HCT116 (cell line): ENCODE data around the gene EIF2AK3. TPM values are rescaled to one million over a fixed set of nuclear protein-coding genes. Genes with fewer than 3 reads are reported as not detected.

Experiments used
- ATAC-seq: fragments of 200-7000 bp; cut with Tn5 transposase; 2 replicates; pipeline ENCODE4 v1.9.1; 2020; ENCODE audit warnings: mild to moderate bottlenecking, moderate library complexity
- BruUV-seq: library from RNA; stranded (reverse); fragments of 400-500 nt; replicated peaks from 2 replicates; lab custom pipeline; 2021; lab: Mats Ljungman, UMichigan
- CTCF ChIA-PET: fragments of 300-600 bp; sonication (Branson Sonifier 250); formaldehyde crosslinking; loops from one replicate; lab custom pipeline; 2021; ENCODE audit warnings: antibody characterized with exemption; lab: Charles Lee
- POLR2A ChIA-PET: fragments of 300-600, 350-600 bp; sonication (Branson Sonifier 250); formaldehyde crosslinking; loops from one replicate; lab custom pipeline; 2021; ENCODE audit warnings: antibody characterized with exemption; lab: Charles Lee
- RAD21 ChIA-PET, 2 experiments: fragments of 300-600 bp; sonication (Branson Sonifier 250); formaldehyde crosslinking; loops; one replicate each; lab custom pipeline; 2023; ENCODE audit warnings: low total read pairs in 2 of 2; ENCODE audit not compliant: uncharacterized antibody in 2 of 2, unreplicated experiment in 2 of 2, low non-redundant PET in 1 of 2; lab: Charles Lee
- DNase-seq: peaks from one replicate; pipeline ENCODE4 v3.0.0-alpha.2; 2010; ENCODE audit warnings: low read depth, low spot score
- H2AFZ ChIP-seq: fragments of 200-600 bp; shearing (Covaris generic), sonication (generic); 2 replicates; pipeline ENCODE4 v1.6.1; 2017; ENCODE audit warnings: low read depth, mixed run types, mixed read lengths, antibody characterized with exemption, low read length; ENCODE audit not compliant: poor library complexity, severe bottlenecking
- H3K27ac ChIP-seq: 2 replicates; pipeline ENCODE4 v1.5.1; 2012; ENCODE audit warnings: low read depth, low read length
- H3K27me3 ChIP-seq: fragments of 200-600 bp; sonication (generic); 2 replicates; pipeline ENCODE4 v1.6.1; 2016; ENCODE audit warnings: mixed run types, low read length, mixed read lengths; ENCODE audit not compliant: insufficient read depth
- H3K36me3 ChIP-seq, 2 experiments: fragments of 200-500 bp in 1 of 2; fragments of 200-600 bp in 1 of 2; sonication (Bioruptor generic) in 1 of 2; sonication (generic) in 1 of 2; 2 replicates each; pipeline versions ENCODE4 v1.5.1 to v1.6.1; 2014 to 2016; ENCODE audit warnings: low read length in 2 of 2, inconsistent platforms in 1 of 2, mixed read lengths in 1 of 2, mixed run types in 1 of 2; ENCODE audit not compliant: insufficient read depth in 2 of 2, control insufficient read depth in 1 of 2
- H3K4me1 ChIP-seq, 2 experiments: fragments of 200-600 bp in 1 of 2; sonication (generic) in 1 of 2; 2 replicates each; pipeline versions ENCODE4 v1.5.1 to v1.6.1; 2012 to 2017; ENCODE audit warnings: low read length in 2 of 2, inconsistent platforms in 1 of 2, mild to moderate bottlenecking in 1 of 2, mixed read lengths in 1 of 2, mixed run types in 1 of 2, moderate library complexity in 1 of 2; ENCODE audit not compliant: insufficient read depth in 2 of 2, control insufficient read depth in 1 of 2
- H3K4me2 ChIP-seq: fragments of 200-600 bp; sonication (generic); 2 replicates; pipeline ENCODE4 v1.6.1; 2017; ENCODE audit warnings: mixed run types, low read length, mixed read lengths
- H3K4me3 ChIP-seq, 2 experiments: fragments of 200-600 bp in 1 of 2; sonication (generic) in 1 of 2; replicated peaks in 1 of 2; 2 replicates each; pipeline ENCODE4 v1.5.1; 2011 to 2016; ENCODE audit warnings: low read length in 2 of 2, control low read depth in 1 of 2, low read depth in 1 of 2, mild to moderate bottlenecking in 1 of 2, mixed read lengths in 1 of 2, mixed run types in 1 of 2
- H3K79me2 ChIP-seq: fragments of 200-600 bp; sonication (generic); 2 replicates; pipeline ENCODE4 v1.6.1; 2017; ENCODE audit warnings: mild to moderate bottlenecking, mixed run types, low read length, moderate library complexity, mixed read lengths; ENCODE audit not compliant: insufficient read depth
- H3K9ac ChIP-seq: fragments of 200-600 bp; sonication (generic); 2 replicates; pipeline ENCODE4 v1.6.1; 2016; ENCODE audit warnings: low read length, mixed read lengths
- H3K9me2 ChIP-seq: fragments of 200-600 bp; sonication (generic), shearing (Covaris generic); 2 replicates; pipeline ENCODE4 v1.6.1; 2017; ENCODE audit warnings: mixed run types, mild to moderate bottlenecking, moderate library complexity; ENCODE audit not compliant: insufficient read depth
- H3K9me3 ChIP-seq, 2 experiments: fragments of 200-500 bp in 1 of 2; fragments of 200-600 bp in 1 of 2; sonication (Bioruptor generic) in 1 of 2; sonication (generic) in 1 of 2; 2 replicates each; pipeline ENCODE4 v1.6.1; 2014 to 2017; ENCODE audit warnings: low read length in 2 of 2, mixed read lengths in 2 of 2, inconsistent platforms in 1 of 2, low read depth in 1 of 2, mild to moderate bottlenecking in 1 of 2, mixed run types in 1 of 2, moderate library complexity in 1 of 2; ENCODE audit not compliant: control insufficient read depth in 1 of 2, insufficient read depth in 1 of 2
- H4K20me1 ChIP-seq: fragments of 200-600 bp; sonication (generic), shearing (Covaris generic); 2 replicates; pipeline ENCODE4 v1.6.1; 2017; ENCODE audit warnings: mixed run types, mild to moderate bottlenecking, moderate library complexity; ENCODE audit not compliant: insufficient read depth
- CEBPB ChIP-seq: IDR thresholded peaks from 2 replicates; pipeline ENCODE4 v1.6.1; 2012; ENCODE audit warnings: low read depth
- EGR1 ChIP-seq: IDR thresholded peaks from 2 replicates; pipeline ENCODE4 v1.6.1; 2012; ENCODE audit warnings: low read depth
- EZH2 ChIP-seq: fragments of 200-600 bp; sonication (generic); IDR thresholded peaks from 2 replicates; pipeline ENCODE4 v1.6.1; 2017; ENCODE audit warnings: antibody characterized with exemption, mixed run types
- EZH2phosphoT487 ChIP-seq: fragments of 200-600 bp; IDR thresholded peaks from 2 replicates; pipeline ENCODE4 v1.6.1; 2018; ENCODE audit warnings: antibody characterized with exemption, borderline replicate concordance
- FOSL1 ChIP-seq: IDR thresholded peaks from 2 replicates; pipeline ENCODE4 v1.6.1; 2012; ENCODE audit warnings: low read depth
- POLR2A ChIP-seq: IDR thresholded peaks from 2 replicates; pipeline ENCODE4 v1.7.0; 2011; ENCODE audit warnings: borderline replicate concordance; ENCODE audit not compliant: insufficient read depth, insufficient read length; ENCODE audit errors: extremely low read depth
- RAD21 ChIP-seq: IDR thresholded peaks from 2 replicates; pipeline ENCODE4 v1.6.1; 2012; ENCODE audit warnings: low read depth, mild to moderate bottlenecking
- SIN3A ChIP-seq: IDR thresholded peaks from 2 replicates; pipeline ENCODE4 v1.6.1; 2012; ENCODE audit warnings: low read depth
- SRF ChIP-seq: IDR thresholded peaks from 2 replicates; pipeline ENCODE4 v1.6.1; 2012; ENCODE audit warnings: low read depth
- TCF7L2 ChIP-seq: IDR thresholded peaks from 2 replicates; pipeline ENCODE4 v1.7.0; 2011; ENCODE audit warnings: borderline replicate concordance, inconsistent platforms; ENCODE audit not compliant: insufficient read depth, insufficient read length; ENCODE audit errors: extremely low read depth
- YY1 ChIP-seq: IDR thresholded peaks from 2 replicates; pipeline ENCODE4 v1.6.1; 2011; ENCODE audit warnings: low read length, low read depth, moderate library complexity, mild to moderate bottlenecking; ENCODE audit not compliant: insufficient replicate concordance; ENCODE audit errors: extremely low read depth
- ZNF274 ChIP-seq: fragments of 200-500 bp; sonication (Bioruptor generic); IDR thresholded peaks from 2 replicates; pipeline ENCODE4 v1.6.1; 2014; ENCODE audit warnings: mild to moderate bottlenecking, low read depth, low read length, inconsistent platforms
- intact Hi-C: fragments of 100-400 bp; cut with micrococcal nuclease; formaldehyde crosslinking; loops from 2 replicates; pipeline ENCODE4 v1.10.0; 2022
- total RNA-seq: library from RNA; stranded (reverse); gene quantifications from one replicate; pipeline ENCODE4 v1.2.1, GENCODE V29; 2021; ENCODE audit not compliant: unreplicated experiment
- TF ChIP-seq, protein P1 (sequence below): IDR thresholded peaks from 2 replicates; pipeline ENCODE4 v1.6.1; 2012; ENCODE audit warnings: low read depth
- TF ChIP-seq, protein P2 (sequence below), 3 experiments: fragments of 200-600 bp in 1 of 3; sonication (generic) in 1 of 3; IDR thresholded peaks in 2 of 3; conservative IDR thresholded peaks in 1 of 3; 2 replicates each; pipeline ENCODE4 v1.5.1; 2012 to 2017; ENCODE audit warnings: low read depth in 2 of 3, low read length in 2 of 3, antibody characterized with exemption in 1 of 3, borderline replicate concordance in 1 of 3, control low read depth in 1 of 3, mild to moderate bottlenecking in 1 of 3, mixed read lengths in 1 of 3, mixed run types in 1 of 3, moderate library complexity in 1 of 3; ENCODE audit not compliant: insufficient read depth in 1 of 3
- TF ChIP-seq, protein P3 (sequence below): IDR thresholded peaks from 2 replicates; pipeline ENCODE4 v1.6.1; 2012
- TF ChIP-seq, protein P4 (sequence below): IDR thresholded peaks from 2 replicates; pipeline ENCODE4 v1.6.1; 2012

The EIF2AK3 gene
- total RNA-seq, 1 experiment from 2014 or later = 8.9 TPM

GRCh38 chr2:88607416-88607815 lies 19.8 kb downstream of the EIF2AK3 start:
- no peak for TF ChIP-seq FOSL1
- TF ChIP-seq POLR2A = no peak
- no peak for TF ChIP-seq EGR1
- TF ChIP-seq, protein P1, sequence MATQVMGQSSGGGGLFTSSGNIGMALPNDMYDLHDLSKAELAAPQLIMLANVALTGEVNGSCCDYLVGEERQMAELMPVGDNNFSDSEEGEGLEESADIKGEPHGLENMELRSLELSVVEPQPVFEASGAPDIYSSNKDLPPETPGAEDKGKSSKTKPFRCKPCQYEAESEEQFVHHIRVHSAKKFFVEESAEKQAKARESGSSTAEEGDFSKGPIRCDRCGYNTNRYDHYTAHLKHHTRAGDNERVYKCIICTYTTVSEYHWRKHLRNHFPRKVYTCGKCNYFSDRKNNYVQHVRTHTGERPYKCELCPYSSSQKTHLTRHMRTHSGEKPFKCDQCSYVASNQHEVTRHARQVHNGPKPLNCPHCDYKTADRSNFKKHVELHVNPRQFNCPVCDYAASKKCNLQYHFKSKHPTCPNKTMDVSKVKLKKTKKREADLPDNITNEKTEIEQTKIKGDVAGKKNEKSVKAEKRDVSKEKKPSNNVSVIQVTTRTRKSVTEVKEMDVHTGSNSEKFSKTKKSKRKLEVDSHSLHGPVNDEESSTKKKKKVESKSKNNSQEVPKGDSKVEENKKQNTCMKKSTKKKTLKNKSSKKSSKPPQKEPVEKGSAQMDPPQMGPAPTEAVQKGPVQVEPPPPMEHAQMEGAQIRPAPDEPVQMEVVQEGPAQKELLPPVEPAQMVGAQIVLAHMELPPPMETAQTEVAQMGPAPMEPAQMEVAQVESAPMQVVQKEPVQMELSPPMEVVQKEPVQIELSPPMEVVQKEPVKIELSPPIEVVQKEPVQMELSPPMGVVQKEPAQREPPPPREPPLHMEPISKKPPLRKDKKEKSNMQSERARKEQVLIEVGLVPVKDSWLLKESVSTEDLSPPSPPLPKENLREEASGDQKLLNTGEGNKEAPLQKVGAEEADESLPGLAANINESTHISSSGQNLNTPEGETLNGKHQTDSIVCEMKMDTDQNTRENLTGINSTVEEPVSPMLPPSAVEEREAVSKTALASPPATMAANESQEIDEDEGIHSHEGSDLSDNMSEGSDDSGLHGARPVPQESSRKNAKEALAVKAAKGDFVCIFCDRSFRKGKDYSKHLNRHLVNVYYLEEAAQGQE = no peak
- no peak for TF ChIP-seq TCF7L2
- TF ChIP-seq, protein P2, sequence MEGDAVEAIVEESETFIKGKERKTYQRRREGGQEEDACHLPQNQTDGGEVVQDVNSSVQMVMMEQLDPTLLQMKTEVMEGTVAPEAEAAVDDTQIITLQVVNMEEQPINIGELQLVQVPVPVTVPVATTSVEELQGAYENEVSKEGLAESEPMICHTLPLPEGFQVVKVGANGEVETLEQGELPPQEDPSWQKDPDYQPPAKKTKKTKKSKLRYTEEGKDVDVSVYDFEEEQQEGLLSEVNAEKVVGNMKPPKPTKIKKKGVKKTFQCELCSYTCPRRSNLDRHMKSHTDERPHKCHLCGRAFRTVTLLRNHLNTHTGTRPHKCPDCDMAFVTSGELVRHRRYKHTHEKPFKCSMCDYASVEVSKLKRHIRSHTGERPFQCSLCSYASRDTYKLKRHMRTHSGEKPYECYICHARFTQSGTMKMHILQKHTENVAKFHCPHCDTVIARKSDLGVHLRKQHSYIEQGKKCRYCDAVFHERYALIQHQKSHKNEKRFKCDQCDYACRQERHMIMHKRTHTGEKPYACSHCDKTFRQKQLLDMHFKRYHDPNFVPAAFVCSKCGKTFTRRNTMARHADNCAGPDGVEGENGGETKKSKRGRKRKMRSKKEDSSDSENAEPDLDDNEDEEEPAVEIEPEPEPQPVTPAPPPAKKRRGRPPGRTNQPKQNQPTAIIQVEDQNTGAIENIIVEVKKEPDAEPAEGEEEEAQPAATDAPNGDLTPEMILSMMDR (IDR thresholded peaks at IDR 0.05 in 2 of 3, conservative IDR thresholded peaks at IDR 0.05 in 1 of 3; ENCODE audit: borderline replicate concordance in 1 of 3, insufficient read depth in 1 of 3, low read depth in 2 of 3, low read length in 2 of 3) = no peak
- no peak for TF ChIP-seq ZNF274
- TF ChIP-seq EZH2 = no peak
- no peak for TF ChIP-seq SIN3A
- no peak for TF ChIP-seq YY1
- TF ChIP-seq CEBPB = no peak
- TF ChIP-seq RAD21 = no peak
- TF ChIP-seq, protein P3, sequence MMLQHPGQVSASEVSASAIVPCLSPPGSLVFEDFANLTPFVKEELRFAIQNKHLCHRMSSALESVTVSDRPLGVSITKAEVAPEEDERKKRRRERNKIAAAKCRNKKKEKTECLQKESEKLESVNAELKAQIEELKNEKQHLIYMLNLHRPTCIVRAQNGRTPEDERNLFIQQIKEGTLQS = no peak
- TF ChIP-seq, protein P4, sequence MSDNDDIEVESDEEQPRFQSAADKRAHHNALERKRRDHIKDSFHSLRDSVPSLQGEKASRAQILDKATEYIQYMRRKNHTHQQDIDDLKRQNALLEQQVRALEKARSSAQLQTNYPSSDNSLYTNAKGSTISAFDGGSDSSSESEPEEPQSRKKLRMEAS = no peak
- no peak for TF ChIP-seq EZH2phosphoT487
- no peak for TF ChIP-seq SRF
- DNase-seq = no peak
- H3K9me3 ChIP-seq = no peaks in the 10 kb centered on the region
- no peaks in the 10 kb centered on the region for H3K36me3 ChIP-seq
- ChIA-PET CTCF (interaction anchor here (1.4 kb wide), 1 partner anchor 12 kb away, joined by 3 read pairs; no protein-coding TSS in a partner anchor), POLR2A (no interaction called here), RAD21 (no interaction called here)
- no peak for ATAC-seq
- 0 out of 2 replicates have a peak, but pooled peaks cover 2% of the 10 kb centered on the region for H3K79me2 ChIP-seq
- H3K9me2 ChIP-seq = no peaks in the 10 kb centered on the region
- no peak overlapping the region for H3K4me3 ChIP-seq
- no TSS peak for BruUV-seq
- no peak overlapping the region for H3K27ac ChIP-seq
- H3K9ac ChIP-seq = no peak overlapping the region
- no peaks in the 10 kb centered on the region for H3K27me3 ChIP-seq
- peaks cover 12 to 40% of the 10 kb centered on the region in 2 experiments for H3K4me1 ChIP-seq
- no peak overlapping the region for H2AFZ ChIP-seq
- H3K4me2 ChIP-seq = no peak overlapping the region
- 0 out of 2 replicates have a peak, but pooled peaks cover 3% of the 10 kb centered on the region for H4K20me1 ChIP-seq
- intact Hi-C loops = no loop called here
